Adrenal gland (tissue), 12 donors: Measurements from ENCODE around the gene SLMAP. TPM values are rescaled to one million over a fixed set of nuclear protein-coding genes. Genes with fewer than 3 reads are reported as not detected.

Experiments used
- DNase-seq, 7 donors: peaks; one replicate each; pipeline ENCODE4 v3.0.0-alpha.2; 2019 to 2020
- H3K27ac ChIP-seq, 5 donors: fragments of 200-600 bp; sonication (generic) in 4 of 5; 1 replicate in 3 of 5; 2 replicates in 2 of 5; pipeline versions ENCODE4 v1.5.1 to v1.8.0; 2016 to 2020; ENCODE audit warnings: mild to moderate bottlenecking in 1 of 5
- H3K27me3 ChIP-seq: fragments of 200-600 bp; 2 replicates; pipeline ENCODE4 v1.8.0; 2021
- H3K36me3 ChIP-seq, 2 donors: fragments of 200-600 bp; replicated peaks in 1 of 2; 1 replicate in 1 of 2; 2 replicates in 1 of 2; pipeline versions ENCODE4 v1.5.1 to v1.8.0; 2018 to 2022
- H3K4me1 ChIP-seq, 2 donors: fragments of 200-600 bp; replicated peaks in 1 of 2; 1 replicate in 1 of 2; 2 replicates in 1 of 2; pipeline versions ENCODE4 v1.5.1 to v1.8.0; 2018 to 2021
- H3K4me3 ChIP-seq, 4 donors: fragments of 200-600 bp; sonication (generic) in 3 of 4; one replicate each; pipeline ENCODE4 v1.5.1; 2016 to 2018
- H3K9me3 ChIP-seq, 3 donors: fragments of 200-600 bp; sonication (generic) in 1 of 3; replicated peaks in 1 of 3; 1 replicate in 2 of 3; 2 replicates in 1 of 3; pipeline versions ENCODE4 v1.5.1 to v1.8.0; 2016 to 2021
- CTCF ChIP-seq, 6 experiments: fragments of 450-650 bp in 4 of 6; fragments of 200-600 bp in 2 of 6; sonication (generic) in 1 of 6; IDR thresholded peaks; 1 replicate in 5 of 6; 2 replicates in 1 of 6; pipeline versions ENCODE4 v1.5.1 to v1.8.0; 2016 to 2021; ENCODE audit warnings: antibody characterized with exemption in 6 of 6, mild to moderate bottlenecking in 2 of 6, moderate library complexity in 1 of 6
- POLR2A ChIP-seq, 2 donors: fragments of 450-650 bp; IDR thresholded peaks; one replicate each; pipeline ENCODE4 v1.6.1; 2017; ENCODE audit warnings: antibody characterized with exemption in 2 of 2, mild to moderate bottlenecking in 2 of 2, moderate library complexity in 1 of 2
- WGBS, 4 donors: extraction: QIAGEN DNeasy Blood & Tissue Kit in 2 of 4; methylation state at CpG; one replicate each; pipeline versions ENCODE4 v1.1.5 to v1.1.7; 2013 to 2017; 5-methylcytosine and 5-hydroxymethylcytosine counted together
- intact Hi-C, 2 donors: fragments of 100-400 bp; cut with DNase I; formaldehyde crosslinking; loops; one replicate each; pipeline versions ENCODE4 v1.14.1 to v1.15.0; 2022 to 2023
- polyA plus RNA-seq, 3 donors: library from polyadenylated mRNA; stranded (reverse); fragments of 200-250 nt in 2 of 3; fragments of 350-450 nt in 1 of 3; fragmentation: Illumina TruSeq in 1 of 3; extraction: RNeasy Lipid Tissue Mini Kit (QIAGEN cat#74804) in 1 of 3; gene quantifications; one replicate each; pipeline ENCODE4 v1.2.3, GENCODE V29; 2013 to 2014
- total RNA-seq, 9 donors: library from RNA; depleted of rRNA in 4 of 9; stranded (reverse); fragments of >200 nt in 4 of 9; fragments of 120-200 nt in 1 of 9; fragmentation: NEBNext Ultra II Directional in 1 of 9; extraction: Animal tissue kit (Norgen Biotek cat#: 25700) in 1 of 9; gene quantifications; one replicate each; pipeline versions ENCODE4 v1.1.0 to v1.2.4, GENCODE V29; 2013 to 2023
- donor health status: healthy with polysubstance abuse.
- donor health status: Bipolar disorder and iron deficiency.
- donor health status: DM: yes; HTN: yes; CAD: no.
- donor health status: DM: no; HTN: no; CAD: no.
- donor health status: DM: no; HTN: no; CAD: no.
- donor health status: DM: yes; HTN: yes; CAD: no.

Gene SLMAP
- total and polyA plus RNA-seq, 12 donors = 18.9 to 134 (median 87.5) TPM

- Histone ChIP-seq H3K4me1 (peaks cover 4 to 17% of the 10 kb centered on the region in 2 donors), H3K4me3 (no peak overlapping the region), H3K27ac (peak overlapping the region in 1 of 5 donors; percentile 30), H3K36me3 (no peaks in the 10 kb centered on the region), H3K27me3 (no peaks in the 10 kb centered on the region), H3K9me3 (no peaks in the 10 kb centered on the region)
- no peak for TF ChIP-seq CTCF (IDR thresholded peaks at IDR 0.05)
- TF ChIP-seq POLR2A (IDR thresholded peaks at IDR 0.05) = no peak
- 55 to 69% (median 62%) methylated on average over 4 of the region's 4 CpGs for WGBS, 4 donors
- intact Hi-C loops = no loop called here
- no peak for DNase-seq
Measured at GRCh38 chr3:57977818-57978235, 221.7 kb downstream of the SLMAP start.

DNA sequence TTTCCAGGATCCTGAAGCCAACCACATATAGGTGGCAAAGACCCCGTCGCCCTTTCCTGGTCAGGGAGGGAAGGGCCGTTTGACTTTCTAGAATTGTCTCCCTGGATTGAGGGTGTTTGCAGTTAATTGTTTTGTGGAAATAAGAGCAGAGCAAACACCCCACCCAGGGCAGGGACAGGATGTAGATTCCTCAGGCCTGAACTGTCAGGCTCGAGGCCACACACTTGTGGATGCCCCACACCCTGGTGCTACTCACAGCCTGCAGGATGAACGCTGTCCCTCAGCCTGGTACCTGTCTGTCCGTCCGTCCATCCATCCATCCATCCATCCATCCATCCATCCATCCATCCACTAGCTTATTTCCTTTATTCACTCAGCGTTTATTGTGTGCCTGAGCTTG lies 222.2 kb downstream of the SLMAP start:
- H3K9me3 ChIP-seq = no peaks in the 10 kb centered on the region
- 69 to 78% (median 76%) methylated on average over 8 of the region's 8 CpGs for whole genome bisulfite sequencing, 4 donors
- intact Hi-C loops = no loop called here
- no peak for DNase-seq
- TF ChIP-seq POLR2A (IDR thresholded peaks at IDR 0.05) (no peak), CTCF (IDR thresholded peaks at IDR 0.05) (no peak)
- H3K4me3 ChIP-seq = no peak overlapping the region
- H3K4me1 ChIP-seq = peaks cover 4 to 21% of the 10 kb centered on the region in 2 donors
- H3K36me3 ChIP-seq = no peaks in the 10 kb centered on the region
- H3K27me3 ChIP-seq = no peaks in the 10 kb centered on the region
- H3K27ac ChIP-seq = no peak overlapping the region

Other genes starting within 250 kb of the SLMAP start
- 1 to 10 TPM in 1 of 9 donors, under 1 TPM in 8; 0.21 to 1.8 (median 0.46) TPM for gene DNAH12, start 212.0 kb upstream of the SLMAP start, total RNA-seq
- gene DNAH12, start 212.0 kb upstream of the SLMAP start, polyA plus RNA-seq = 1 to 10 TPM in 1 of 3 donors, under 1 TPM in 2; 0.16 to 1.4 (median 0.84) TPM
- 10 to 100 TPM; 19.4 to 42.3 (median 28.5) TPM for gene PDE12, start 200.0 kb upstream of the SLMAP start, total RNA-seq
- gene PDE12, start 200.0 kb upstream of the SLMAP start, polyA plus RNA-seq = 10 to 100 TPM in 1 of 3 donors, 1 to 10 TPM in 2; 3.0 to 25.1 (median 3.4) TPM
- 100 to 1,000 TPM; 112 to 283 (median 169) TPM for gene ARF4, start 159.0 kb upstream of the SLMAP start, total RNA-seq
- 100 to 1,000 TPM in 2 of 3 donors, 10 to 100 TPM in 1; 67.2 to 443 (median 147) TPM for gene ARF4, start 159.0 kb upstream of the SLMAP start, polyA plus RNA-seq
- gene DENND6A, start 63.2 kb upstream of the SLMAP start, total RNA-seq = 10 to 100 TPM; 13.2 to 29.3 (median 24.7) TPM
- gene DENND6A, start 63.2 kb upstream of the SLMAP start, polyA plus RNA-seq = 10 to 100 TPM in 1 of 3 donors, 1 to 10 TPM in 2; 7.8 to 13.7 (median 10.0) TPM